ENCODE results near the gene NREP.

The NREP gene

DNA sequence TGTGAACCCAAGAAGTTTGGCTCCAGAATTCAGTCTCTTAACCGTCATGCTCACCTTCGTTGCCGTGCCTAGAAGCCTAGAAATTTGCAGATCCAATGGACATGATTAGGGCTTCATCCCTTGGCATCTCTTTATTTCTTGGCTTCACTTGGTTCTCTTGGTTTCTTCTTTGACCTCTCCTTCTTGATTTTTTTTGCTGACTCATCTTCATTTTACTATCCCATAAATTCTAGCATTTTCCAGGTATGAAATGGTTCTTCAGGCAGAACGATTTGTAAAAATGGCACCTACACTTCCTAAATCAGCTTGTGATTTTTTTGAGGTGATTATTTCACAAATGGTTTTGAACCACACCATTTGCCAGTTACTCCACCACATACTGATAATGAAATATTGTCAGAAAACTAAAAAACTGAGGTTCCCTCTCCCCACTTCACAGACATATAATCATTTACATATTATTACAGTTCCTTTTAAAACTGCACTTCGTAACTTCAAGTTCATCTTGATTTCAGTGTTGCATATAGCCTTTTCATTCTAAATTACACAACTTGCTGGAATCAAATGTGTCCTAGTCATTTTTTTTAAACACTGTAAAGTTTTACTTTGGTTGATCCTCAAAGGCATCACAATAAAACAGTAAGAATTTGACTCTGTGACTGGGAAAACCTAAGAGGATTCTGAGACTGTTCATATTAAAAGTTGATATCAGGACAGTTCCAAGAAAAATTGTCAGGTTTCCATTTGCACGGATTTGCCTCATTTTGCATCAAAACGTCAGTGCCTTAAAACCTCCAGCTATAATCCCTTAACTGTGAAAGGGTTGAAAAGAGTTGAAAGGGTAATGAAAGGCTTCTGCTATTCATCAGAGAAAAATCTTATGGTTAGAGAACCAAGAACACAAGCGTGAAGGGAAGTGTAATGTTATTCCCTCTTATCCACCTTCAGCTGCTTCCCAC, 8.9 kb upstream of the NREP start:
- no peak for DNase-seq (ENCODE audit: low read depth in 2 of 3, low spot score in 2 of 3)

DNA sequence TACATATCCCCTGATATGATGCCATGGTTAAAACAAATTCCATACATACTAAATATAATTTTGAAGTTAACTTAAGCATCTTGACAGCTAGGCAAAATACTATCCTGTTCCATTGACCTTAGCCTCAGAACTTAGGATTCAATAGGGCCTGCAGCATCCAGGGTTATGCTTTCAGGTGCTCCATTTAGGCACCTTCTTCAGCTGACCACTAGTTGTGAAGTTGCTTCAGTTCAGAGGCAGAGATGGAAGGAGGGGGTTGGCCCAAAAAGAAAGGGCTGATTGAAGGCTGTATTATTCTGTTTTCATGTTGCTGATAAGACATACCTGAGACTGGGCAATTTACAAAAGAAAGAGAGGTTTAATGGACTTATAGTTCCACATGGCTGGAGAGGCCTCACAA, 7.0 kb upstream of the NREP start:
- no peak for DNase-seq (ENCODE audit: low read depth in 2 of 3, low spot score in 2 of 3)

GRCh38 chr5:111762895-111763294, 5.9 kb upstream of the NREP start:
- no peak for DNase-seq (ENCODE audit: low read depth in 2 of 3, low spot score in 2 of 3)

- no peak for DNase-seq (ENCODE audit: low read depth in 2 of 3, low spot score in 2 of 3)
These were observed 1.3 kb upstream of the NREP start for GRCh38 chr5:111758284-111758628.

GRCh38 chr5:111757355-111758283, 625 bp upstream of the NREP start:
- peak; percentile 63 to 67 (median 66) for DNase-seq (ENCODE audit: low read depth in 2 of 3, low spot score in 2 of 3)

DNA sequence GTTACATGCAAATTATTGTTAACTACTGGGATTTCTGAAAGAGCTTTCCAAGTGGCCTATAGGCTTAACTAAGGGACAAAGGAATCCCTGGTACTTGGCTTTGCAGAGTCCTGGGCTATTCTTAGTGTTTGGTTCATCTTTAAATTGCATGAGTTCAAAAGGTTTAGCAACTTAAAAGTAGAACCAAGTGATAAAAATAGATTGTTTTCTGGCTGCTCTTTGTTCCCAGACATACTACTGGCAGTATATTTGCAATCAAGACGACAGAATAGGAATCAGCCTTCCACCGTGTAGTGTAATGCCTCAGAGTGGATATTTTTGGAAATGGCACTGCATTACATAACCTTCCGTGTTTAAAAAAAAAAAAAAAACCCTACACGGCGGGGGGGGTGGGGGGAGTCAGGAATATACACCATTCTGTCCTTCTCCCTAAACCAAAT, 1.0 kb downstream of the NREP start:
- no peak for DNase-seq (ENCODE audit: low read depth in 2 of 3, low spot score in 2 of 3)

- DNase-seq (ENCODE audit: low read depth in 2 of 3, low spot score in 2 of 3) = no peak
These were observed 1.6 kb downstream of the NREP start for GRCh38 chr5:111755345-111755941.

GRCh38 chr5:111753884-111754589, 3.0 kb downstream of the NREP start:
- no peak for DNase-seq (ENCODE audit: low read depth in 2 of 3, low spot score in 2 of 3)

GRCh38 chr5:111752426-111752965, 4.5 kb downstream of the NREP start:
- no peak for DNase-seq (ENCODE audit: low read depth in 2 of 3, low spot score in 2 of 3)

GRCh38 chr5:111749303-111750026, 7.5 kb downstream of the NREP start:
- no peak for DNase-seq (ENCODE audit: low read depth in 2 of 3, low spot score in 2 of 3)

GRCh38 chr5:111748304-111748763, 8.7 kb downstream of the NREP start:
- no peak for DNase-seq (ENCODE audit: low read depth in 2 of 3, low spot score in 2 of 3)

DNA sequence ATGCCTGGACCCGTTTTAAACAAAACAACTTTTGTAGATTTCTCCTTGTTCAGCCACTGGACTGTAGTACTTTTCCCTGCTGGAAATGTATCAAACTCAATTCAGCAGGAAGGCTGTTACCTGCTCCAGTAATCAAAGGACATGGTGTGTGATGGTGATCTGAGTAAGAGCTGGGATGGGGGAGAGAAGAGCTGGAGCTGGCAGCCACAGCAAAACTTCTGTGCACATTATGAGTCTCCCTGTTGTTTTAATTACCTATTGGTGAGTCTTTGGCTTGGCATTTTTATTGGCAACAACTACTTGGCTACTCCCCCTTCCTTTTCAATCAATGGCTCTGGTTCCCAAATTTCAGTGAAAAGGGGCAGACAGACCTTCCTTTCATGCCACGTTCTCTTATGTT, 9.7 kb downstream of the NREP start:
- DNase-seq (ENCODE audit: low read depth in 2 of 3, low spot score in 2 of 3) = no peak

DNA sequence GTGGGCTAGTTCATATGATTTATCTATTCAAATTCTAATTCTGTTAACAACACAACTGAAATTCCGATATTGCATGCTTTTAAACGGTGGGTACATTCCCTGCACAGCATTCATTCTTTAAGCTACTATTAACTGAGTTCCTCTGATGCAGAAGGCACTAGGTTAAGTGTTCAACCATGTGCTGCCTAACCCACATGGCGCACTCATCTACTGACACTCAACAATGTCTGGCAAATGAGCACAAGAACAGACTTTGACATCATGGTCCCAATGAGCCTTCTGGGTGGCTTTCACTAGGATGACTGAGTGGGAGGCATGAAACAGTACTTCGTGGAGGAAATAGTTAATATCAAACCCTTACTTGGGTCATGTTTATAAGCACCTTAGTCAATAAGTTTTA, 10.2 kb downstream of the NREP start:
- DNase-seq (ENCODE audit: low read depth in 2 of 3, low spot score in 2 of 3) = no peak

DNA sequence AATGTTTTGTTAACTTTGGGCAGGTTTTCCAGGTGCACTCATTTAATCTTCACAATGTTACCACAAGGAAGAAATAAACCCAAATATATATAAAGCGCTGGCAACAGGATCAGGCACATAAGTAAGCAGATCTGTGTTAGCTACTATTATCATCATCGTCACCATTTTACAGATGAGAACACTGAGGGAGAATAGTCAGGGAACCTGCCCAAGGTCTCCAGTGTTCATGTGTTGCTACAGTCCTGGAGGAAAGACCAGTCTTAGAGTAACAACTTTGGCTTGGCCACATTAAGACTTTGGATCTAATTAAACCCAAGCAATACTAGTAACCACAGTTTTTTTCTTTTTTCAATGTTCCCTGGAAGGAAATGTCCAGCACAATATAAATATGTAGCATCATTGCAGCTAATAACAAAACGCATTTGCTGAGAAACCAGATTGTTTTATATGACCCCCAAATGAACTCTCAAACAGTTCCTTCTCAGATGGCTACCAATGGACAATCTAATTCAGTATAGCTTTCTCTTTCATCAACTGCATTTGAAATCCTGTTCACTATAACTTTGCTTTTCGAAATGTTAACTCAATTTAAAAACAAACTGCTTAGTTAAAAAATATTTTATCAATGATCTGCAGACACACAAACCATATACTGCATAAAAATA, 11.8 kb downstream of the NREP start:
- DNase-seq (ENCODE audit: low read depth in 2 of 3, low spot score in 2 of 3) = no peak

DNA sequence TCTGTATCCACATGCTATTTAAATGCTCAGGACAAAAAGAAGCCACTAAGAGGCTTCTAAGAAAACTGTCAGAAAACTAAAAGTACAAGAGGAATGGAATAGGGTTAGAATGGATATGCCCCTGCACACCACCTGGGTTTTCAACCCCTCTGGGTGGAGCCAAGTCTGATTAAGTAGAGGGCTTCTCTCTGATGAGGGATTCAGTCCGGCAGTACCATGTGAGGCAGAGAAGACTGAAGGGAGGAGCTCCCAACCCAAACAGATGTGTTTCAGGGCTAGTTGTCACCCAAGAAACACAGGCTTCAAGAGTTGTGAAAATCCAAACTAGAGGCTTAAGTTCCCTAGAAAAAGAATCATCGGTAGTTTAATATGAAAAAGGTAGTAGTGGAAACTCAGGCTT, 12.5 kb downstream of the NREP start:
- DNase-seq (ENCODE audit: low read depth in 2 of 3, low spot score in 2 of 3) = no peak

DNA sequence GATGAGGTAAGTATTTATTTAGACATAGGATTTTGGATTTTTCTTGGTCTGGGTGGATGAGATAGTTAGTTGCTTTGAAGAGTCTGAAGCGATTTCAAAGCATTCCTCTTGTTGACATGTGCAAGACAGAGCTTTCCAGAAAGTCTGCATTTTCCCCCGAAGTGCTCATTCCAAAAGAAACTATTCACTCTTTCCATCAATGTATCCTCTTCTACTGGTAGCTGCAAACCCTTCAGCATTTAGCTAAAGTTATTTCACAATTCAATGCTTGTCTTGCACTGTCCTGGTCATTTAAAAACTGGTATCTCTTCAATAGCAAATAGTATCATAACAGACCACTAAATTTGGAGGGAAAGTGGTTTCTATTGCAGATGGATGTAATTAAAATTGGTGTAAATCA, 13.0 kb downstream of the NREP start:
- no peak for DNase-seq (ENCODE audit: low read depth in 2 of 3, low spot score in 2 of 3)

DNA sequence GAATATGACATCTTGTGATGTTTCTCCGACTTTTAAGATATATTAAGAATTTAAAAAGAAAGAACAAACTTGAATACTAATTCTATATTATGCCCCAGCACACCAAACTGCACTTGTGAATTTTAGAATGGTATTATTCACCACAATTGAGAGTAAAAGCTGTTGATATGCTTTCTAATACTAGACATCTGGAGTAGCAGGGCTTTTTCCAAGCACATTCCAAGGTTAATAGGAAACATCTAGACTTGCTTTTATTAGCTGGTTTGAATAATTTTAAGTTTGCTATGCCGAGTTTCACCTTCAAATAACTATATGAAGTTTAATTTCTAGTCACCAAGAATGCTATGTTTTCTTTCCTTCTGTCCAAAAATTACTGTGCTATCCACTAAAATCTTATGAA, 13.5 kb downstream of the NREP start:
- no peak for DNase-seq (ENCODE audit: low read depth in 2 of 3, low spot score in 2 of 3)

GRCh38 chr5:111742177-111742994, 14.6 kb downstream of the NREP start:
- DNase-seq (ENCODE audit: low read depth in 2 of 3, low spot score in 2 of 3) = no peak

GRCh38 chr5:111741278-111741677, 15.7 kb downstream of the NREP start:
- DNase-seq (ENCODE audit: low read depth in 2 of 3, low spot score in 2 of 3) = no peak

All from activated CD8-positive, alpha-beta memory T cell treated with anti-CD3 and anti-CD28 coated beads for 48 hours (primary cell).